ENCODE data around the gene HOXB2.

Gene HOXB2

GRCh38 chr17:48545022-48545375, at the start of gene HOXB2:
Gene HOXB2, minus strand, starts transcription at chr17:48545109. Its CDS starts 198 bp downstream, at chr17:48544911.
- no peak for DNase-seq

- peak; percentile 75 to 79 for DNase-seq
Measured at GRCh38 chr17:48593840-48594537, 49.1 kb upstream of the HOXB2 start.

GRCh38 chr17:48593126-48593829, 48.4 kb upstream of the HOXB2 start, which contains the start of gene HOXB5:
Gene HOXB5, minus strand, starts transcription at chr17:48593779. Its CDS starts 97 bp downstream, at chr17:48593682.
- DNase-seq = no peak

GRCh38 chr17:48592577-48592976, 47.7 kb upstream of the HOXB2 start:
- DNase-seq = no peak

GRCh38 chr17:48592057-48592514, 47.2 kb upstream of the HOXB2 start:
- no peak for DNase-seq

GRCh38 chr17:48591255-48592056, 46.5 kb upstream of the HOXB2 start:
- DNase-seq = no peak

GRCh38 chr17:48590607-48591161, 45.8 kb upstream of the HOXB2 start:
- no peak for DNase-seq

- no peak for DNase-seq
Measured at GRCh38 chr17:48589831-48590606, 45.1 kb upstream of the HOXB2 start, which contains the start of gene HOXB3. Gene HOXB3, minus strand, starts transcription at chr17:48590241. Its CDS starts 37,767 bp downstream, at chr17:48552474.

GRCh38 chr17:48589060-48589830, 44.3 kb upstream of the HOXB2 start:
- no peak for DNase-seq

- no peak for DNase-seq
Measured at GRCh38 chr17:48588528-48588927, 43.6 kb upstream of the HOXB2 start.

- DNase-seq = no peak
Measured at GRCh38 chr17:48588074-48588415, 43.1 kb upstream of the HOXB2 start.

GRCh38 chr17:48587276-48588073, 42.6 kb upstream of the HOXB2 start:
- DNase-seq = no peak

- no peak for DNase-seq
Measured at GRCh38 chr17:48586355-48587258, 41.7 kb upstream of the HOXB2 start.

- no peak for DNase-seq
Measured at GRCh38 chr17:48584223-48584741, 39.4 kb upstream of the HOXB2 start.

GRCh38 chr17:48583708-48584222, 38.9 kb upstream of the HOXB2 start:
- no peak for DNase-seq

GRCh38 chr17:48582750-48583069, 37.8 kb upstream of the HOXB2 start:
- no peak for DNase-seq

GRCh38 chr17:48579760-48580554, 35.0 kb upstream of the HOXB2 start:
- no peak for DNase-seq

- no peak for DNase-seq
Measured at GRCh38 chr17:48579471-48579759, 34.5 kb upstream of the HOXB2 start.
